ENCODE measurements around the gene ARHGEF2.
A peak's percentile ranks its signal among the peaks of the same experiment; 100 is the strongest.

ARHGEF2 gene

DNA sequence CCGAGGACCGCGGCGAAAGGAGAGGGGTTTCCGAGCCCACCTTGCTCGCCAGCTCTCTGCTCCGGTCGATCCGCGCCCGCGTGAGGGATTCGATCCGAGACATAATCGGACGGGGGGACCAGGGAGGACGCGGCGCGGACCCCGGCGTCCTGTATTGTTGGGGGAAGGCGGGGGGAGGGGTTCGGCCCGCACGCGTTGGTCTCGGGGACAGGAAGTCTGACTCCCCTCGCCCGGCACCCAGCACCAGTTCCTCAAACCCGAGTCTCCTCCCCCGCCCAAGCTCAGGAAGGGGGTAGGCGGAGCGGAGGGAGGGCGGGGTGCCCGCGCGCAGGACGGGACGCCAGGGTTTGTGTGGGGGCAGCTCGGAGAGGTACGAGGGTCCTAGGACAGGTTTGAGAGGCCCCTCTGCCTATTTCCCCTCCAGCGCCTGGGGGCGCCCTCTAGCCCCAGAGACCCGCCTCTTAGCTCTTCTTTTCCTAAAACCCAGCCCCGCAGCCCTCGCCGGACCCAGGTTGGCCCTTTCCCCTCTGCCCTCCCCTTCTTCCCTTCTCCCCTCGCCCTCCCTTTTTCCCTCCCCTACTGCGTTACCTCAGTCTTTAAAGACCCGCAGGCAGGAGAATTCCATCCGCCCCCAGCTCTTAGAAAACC, at the start of gene ARHGEF2:
Gene ARHGEF2, minus strand, starts transcription at position 223 of the 648 bp plus-strand sequence. Its CDS starts 120 bp downstream, at position 103.
- DNase-seq = peak; percentile 81 to 88

DNA sequence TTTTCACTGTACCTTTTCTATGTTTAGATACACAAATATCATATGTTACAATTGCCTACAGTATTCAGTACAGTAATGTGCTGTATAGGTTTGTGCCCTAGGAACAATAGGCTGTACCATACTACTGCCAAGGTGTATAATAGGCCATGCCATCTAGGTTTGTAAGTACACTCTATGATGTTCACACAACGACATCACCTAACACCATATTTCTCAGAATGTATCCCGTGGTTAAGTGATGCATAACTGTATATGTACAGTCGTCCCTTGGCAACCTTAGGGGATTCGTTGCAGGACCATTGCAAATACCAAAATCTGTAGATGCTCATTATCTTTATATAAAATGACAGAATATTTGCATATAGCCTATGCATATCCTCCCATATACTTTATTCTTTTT, 48.2 kb upstream of the ARHGEF2 start:
- no peak for DNase-seq

DNA sequence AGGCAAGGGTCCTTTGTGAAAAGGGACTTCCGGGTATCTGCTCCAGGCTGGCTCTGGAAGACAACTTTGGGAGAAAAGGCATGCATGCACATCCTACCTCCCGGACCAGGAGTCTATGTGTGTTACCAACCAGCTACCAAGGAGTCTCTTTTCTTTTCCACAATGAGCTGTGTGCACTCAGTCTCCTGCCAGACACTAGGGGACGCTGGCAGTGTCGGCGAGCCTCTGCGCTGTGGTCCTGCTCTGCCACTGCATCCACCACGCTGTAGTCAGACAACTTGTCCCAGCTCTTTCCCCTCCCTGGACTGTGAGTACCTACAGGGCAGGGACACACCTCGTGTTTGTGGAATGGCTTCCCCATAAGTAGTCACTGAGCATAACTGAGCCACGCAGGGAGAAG, 47.5 kb upstream of the ARHGEF2 start:
- peak; percentile 26 to 44 for DNase-seq

DNA sequence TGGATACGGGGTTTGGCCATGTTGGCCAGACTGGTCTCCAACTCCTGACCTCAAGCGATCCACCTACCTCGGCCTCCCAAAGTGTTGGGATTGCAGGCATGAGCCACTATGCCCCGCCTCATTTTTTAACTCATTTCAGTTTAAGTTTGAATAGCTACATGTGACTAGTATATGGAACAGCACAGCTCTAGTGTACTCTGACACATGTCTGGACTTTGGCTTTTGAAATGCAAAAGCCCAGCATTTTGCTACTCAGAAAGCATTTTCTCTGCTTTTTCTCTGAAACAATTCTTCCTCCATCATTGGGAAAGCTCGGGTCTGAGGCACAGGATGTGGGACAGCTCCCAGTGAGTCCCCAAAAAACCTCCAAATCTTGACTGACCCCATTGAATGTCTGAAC, 46.5 kb upstream of the ARHGEF2 start:
- DNase-seq = no peak

DNA sequence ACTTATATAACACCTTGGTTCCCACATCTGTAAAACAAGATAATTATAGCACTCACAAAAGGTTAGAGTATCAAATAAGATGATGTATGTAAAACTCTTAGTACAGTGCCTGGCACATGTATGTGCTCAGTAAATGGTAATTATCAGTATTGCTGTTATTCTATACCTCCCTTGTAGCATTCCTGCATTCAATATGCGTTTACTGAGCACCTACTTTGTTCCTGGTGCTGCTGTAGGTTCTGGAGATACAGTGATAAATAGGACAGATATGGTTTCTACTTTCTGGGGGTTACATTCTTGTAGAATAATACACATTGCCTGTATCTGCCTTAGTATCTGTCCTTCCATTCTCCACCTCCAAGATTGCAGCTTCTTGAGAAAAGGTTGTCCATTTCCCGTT, 43.6 kb upstream of the ARHGEF2 start:
- no peak for DNase-seq

DNA sequence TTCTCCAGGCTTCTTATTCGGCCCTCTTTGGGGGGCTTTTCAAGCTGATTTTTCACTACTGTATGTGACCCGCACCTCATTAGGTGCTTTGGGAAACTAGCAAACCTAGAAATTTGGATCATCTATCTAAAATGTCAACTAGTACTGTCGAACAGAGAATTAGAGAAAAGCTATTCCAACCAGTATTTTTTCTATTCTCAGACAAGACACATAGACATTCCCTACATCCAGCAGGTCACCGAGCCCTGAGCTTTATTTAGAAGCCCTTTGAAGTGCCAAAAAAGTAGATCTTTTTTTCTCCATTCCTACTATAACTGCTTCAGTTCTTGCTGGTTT, 42.7 kb upstream of the ARHGEF2 start:
- no peak for DNase-seq

DNA sequence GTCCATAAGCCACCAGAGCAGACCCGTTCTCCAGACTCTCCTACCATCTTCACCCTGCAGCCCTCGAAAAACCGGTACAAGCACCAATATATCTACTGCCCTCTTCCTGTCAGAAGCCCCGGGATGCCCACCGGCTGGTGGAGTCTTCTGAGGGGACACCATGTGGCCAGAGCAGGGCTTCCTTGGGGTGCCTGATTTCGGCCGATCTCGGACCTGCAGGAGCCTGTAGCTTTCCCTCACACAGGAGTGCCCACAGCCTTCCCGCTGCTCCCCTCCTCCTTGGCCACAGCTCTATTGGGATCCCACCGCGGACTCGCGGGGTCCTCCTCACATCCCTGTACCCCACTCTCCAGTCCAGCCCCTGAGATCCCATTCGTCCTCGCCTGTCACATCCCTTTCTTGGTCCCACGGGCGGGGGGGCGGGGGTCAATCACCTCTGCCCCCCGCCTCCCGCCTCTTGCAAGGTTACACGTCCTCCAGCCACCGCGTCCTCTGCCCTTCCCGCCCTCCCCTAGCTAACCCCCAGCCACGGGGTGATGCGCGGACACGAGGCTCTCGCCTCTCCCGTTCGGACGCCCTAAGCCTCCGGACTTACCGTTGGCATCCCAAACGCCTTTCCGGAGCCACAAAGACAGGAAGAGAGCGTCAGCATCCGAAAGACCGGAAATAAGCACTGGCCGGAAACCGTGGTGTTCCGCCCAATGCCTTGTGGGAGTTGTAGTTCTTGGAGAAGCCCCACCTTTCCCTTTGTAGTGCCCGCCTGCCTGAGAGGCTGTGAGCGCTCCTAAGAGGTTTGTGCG, 42.1 kb upstream of the ARHGEF2 start, which contains the start of gene SSR2:
Gene SSR2, minus strand, starts transcription at position 659 of the 800 bp plus-strand sequence. CDS start 784 bp downstream, outside the sequence.
- peak; percentile 82 to 85 for DNase-seq

DNA sequence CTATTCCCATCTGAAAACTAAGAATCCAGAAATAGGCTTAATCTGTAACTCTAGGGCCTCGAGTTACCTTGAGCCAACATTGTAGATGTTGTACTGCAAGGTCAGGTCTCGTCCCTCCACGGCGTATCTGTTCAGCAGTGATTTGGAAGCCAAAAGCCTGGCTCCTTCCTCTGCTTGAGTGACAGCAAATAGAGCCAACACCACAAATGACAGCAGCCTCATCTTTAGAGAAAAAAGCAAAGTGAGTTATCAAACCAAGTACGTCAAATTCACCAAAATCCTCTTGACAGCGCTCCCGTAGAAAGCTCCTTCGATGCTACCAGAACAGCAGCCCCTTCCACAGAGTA, 41.6 kb upstream of the ARHGEF2 start:
- no peak for DNase-seq

DNA sequence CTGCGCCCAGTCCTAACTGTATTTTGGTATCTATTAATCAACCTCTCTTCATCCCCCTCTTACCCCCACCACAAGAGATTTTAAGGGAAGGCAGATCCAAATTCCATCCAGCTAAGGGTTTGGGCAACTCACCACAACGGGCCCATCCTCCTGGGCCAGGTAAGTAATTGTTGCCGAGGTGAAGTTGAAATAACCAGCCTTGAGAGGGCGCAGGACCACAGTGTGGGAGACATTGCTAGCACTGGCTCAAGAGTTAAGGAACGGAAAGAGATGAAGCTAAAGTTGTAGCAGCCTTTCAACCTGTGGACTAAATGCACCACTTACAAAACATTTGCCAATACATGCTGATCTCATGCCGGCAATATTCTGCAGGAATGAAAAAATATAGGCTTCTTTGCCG, 36.5 kb upstream of the ARHGEF2 start:
- DNase-seq = no peak

DNA sequence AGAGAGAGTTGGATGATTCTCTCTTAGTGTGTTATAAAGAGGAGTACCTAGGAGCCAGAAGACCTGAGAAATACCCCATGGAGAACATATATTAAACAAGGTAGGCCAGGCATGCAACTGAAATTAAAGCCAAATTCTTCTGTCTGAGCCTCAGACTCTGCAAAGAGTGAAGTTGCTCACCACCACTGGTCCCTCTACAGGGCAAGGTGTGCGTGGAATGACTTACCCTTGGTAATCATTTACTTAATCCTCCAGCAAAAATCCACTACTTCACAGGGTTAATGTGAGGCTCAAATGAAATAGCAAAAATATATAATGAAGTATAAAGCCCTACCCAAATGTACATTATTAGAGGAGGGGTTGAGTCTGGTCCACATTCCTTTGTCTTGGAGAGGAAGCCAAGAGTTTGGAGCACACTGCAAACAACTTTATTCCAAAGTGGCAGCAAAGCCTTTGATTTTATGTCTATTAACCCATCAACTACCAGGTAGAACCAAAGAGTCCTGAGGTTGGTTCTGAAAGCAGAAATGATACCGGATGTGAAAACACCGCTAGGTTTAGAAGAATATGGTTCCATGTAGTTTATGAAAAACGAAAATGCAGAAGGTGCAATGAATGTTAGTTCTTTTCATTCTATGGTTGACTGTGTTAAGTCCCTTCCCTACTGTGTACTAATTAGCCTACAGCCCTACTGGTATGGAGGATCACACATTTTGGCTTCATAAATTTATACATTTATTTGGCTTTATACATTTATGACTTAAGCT, 33.9 kb upstream of the ARHGEF2 start:
- DNase-seq = no peak

DNA sequence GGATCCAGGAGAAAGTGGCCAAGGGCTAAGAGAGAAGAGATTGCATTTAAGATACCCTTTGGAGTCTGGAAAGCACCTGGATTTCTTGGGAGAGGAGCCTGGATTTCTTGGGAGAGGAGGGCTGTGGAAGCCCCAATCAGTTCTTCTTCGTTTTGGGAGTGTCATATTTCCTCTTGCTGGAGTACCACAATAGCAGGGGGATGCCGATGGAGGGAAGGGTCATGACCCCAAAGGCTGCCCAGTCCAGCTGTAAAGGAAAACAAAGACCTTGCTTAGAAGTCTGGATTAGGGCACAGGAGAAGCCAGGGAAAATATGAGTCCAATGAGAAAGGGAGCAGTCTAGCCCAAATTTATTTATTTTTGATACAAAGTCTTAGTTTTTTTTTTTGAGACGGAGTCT, 31.1 kb upstream of the ARHGEF2 start:
- DNase-seq = no peak

DNA sequence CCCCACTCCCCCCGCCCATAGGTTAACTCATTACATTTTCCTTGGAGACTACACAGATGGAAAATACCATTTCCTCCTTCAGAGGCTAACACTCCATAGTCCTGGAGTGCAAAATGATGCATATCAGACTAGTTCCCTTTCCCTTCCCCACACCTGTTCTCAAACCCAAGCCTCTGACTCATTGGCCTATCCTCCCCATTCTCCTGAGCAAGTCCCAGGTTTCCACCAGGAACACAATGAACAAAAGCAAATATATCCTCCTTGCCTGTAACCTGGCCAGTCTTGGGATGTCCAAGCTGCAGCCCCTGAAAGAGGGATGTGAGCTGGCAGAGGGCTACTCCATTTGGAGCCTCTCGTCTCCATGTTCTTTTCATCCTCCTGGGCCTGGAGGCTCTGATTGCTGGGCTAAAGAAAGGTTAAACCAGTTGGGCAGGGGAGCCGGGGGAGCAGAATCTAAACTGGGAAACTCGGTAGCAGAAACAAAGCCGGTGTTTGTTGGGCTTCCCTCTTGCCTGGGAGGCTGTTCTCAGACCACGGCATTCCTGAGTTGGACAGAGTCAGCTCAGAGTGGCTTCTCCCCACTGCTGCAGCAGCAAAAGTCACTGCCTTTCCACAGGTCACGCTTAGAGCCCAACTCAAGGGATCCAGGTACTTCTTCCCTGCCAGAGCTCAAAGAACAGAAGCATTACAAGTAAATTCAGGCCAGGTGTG, 28.5 kb upstream of the ARHGEF2 start:
- no peak for DNase-seq

DNA sequence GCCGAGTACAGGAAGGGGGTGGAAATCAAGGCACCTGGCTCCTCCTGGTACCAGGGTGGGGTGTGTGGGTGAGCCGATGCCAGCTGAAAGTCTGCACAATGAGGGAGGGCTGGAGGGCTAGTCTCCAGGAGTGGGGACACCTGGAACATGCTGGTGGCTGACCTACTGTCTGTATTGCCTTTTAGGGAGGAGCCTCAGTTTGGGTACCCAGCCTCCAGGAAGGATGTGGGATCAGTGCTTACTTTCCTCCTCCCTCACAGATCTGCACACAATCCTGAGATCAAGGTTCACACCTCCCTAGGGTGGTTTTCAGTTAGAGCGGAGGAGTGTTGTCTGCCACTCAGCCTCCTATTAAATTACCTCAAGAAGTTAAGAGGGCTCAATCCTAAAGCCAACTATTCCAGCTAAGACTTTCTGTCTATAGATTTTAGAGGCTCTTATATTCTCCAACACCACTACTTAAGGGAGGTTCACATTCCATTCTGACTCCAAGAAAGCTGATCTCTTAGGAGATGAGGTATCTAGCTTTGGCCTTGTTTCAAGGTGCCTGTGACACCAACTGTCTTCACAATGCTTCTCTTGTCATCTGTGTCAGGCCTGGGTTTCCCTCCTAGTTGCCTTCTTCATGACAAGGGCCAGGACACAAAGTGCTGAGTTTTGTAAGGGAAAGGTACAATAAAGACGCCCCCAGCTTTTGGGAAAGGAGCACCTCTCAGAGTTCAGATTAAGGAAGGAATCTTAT, 26.7 kb upstream of the ARHGEF2 start:
- peak in 1 of 2 donors; percentile 10 for DNase-seq

DNA sequence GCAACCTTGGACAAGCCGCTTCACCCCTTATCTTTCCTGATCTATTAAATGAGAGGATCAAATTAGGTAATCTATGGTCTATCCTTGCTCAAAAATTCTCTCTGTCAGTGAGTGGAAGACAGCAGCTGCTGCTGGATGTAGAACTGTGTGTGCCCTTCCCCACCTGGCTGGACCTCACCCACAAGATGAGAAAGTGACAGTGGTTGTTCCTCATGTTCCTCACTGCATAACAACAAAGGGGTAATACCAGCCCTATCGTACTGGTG, 25.5 kb upstream of the ARHGEF2 start:
- DNase-seq = no peak

DNA sequence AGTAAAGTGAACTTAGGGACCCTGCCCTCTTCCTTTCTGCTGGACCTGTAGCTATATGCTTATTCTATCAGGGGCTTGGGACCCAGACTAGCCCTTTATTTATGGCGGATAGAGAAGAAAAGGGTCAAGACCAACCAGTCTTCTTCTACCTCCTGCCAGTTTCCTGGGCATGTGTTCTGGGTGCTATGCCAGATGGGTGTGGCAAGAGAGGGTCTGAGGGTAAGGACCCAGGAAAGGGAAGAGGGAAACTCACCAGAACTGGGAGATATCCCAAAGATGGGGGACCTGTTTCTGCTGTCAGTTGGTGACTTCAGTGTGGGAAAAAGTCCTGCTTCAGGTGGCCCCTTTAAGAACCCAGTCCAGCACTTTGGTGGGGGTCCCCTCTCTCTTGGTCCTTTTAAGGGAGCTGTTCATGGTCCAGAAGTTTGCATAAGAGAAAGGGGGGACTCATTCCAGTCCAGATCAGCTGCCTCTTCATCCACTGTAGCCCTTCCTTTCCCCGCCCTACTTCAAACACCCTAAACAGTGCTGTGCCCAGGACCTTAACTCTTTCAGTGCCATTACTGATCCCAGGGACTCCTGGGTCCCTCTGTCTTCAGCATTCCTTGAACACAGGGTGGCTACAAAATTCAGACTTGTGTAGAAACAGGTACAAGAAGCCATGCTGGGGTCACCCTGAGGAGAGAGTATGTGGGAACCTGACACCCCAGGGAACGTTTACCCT, 24.0 kb upstream of the ARHGEF2 start:
- no peak for DNase-seq

DNA sequence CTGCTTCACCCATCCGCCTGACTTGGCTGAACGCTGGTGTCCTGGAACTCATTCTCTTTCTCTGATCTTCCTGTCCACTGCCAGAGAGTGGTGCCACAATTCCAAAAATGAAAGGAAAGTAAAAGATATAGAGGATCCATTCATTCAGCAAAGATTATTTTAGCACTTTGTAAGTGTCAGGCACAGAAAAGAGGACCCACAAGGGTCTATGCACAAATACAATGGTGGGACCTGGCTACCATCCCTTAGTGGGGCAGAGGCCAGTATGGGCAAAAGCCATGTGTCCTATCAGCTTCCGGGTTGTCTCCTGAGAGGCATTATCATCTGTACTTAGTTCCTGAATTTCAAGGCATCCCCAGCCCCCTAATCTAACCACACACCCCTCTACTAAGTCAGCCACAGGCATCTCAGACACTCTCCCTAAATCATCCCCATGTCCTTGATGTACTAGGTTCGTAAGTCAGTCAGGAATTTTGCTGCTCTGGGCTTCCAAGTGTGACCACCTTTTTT, 23.4 kb upstream of the ARHGEF2 start:
- no peak for DNase-seq

DNA sequence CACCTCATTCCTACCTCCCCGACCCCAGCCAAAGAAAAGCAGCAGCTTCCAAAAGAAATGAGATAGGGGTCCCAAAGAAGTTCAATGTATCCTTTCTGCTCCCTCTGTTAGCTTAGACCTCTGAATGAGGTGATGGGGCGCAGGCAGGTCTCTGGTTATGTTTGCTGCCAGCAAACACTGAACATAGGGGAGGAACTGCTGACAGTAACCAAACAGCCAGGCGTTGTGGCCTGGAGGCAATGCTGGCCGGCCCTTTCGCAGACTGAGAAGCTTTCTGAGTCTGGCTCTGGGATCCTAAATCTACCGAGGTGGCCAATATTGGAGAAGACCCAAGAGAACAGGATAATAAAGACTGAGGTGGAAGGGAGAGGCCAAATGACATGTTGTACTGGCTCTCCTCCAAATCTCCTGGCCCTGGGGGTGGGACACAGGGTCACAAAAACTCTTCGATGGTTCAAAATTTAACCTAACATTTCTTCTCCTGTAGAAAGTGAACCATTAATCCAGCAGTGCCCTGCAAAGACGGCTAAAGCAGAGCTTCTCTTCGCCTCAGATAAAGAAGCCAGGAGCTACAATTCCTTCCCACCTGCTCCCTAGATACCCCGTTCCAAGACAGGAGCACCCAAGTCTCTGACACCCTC, 22.8 kb upstream of the ARHGEF2 start:
- no peak for DNase-seq

DNA sequence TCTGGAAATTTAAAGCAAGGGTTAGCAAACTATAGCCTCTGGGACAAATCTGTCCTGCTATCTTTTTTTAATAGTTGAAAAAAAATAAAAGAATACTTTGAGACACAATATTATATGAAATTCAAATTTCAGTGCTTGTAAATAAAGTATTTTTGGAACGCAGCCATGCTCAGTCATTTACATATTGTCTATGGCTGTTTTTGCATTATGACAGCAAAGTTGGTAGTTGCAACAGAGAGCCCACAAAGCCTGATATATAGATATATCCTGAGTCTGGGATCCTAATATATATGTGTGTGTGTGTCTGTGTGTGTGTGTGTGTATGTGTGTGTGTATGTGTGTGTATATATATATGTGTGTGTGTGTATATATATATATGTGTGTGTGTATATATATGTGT, 21.6 kb upstream of the ARHGEF2 start:
- DNase-seq = no peak

DNA sequence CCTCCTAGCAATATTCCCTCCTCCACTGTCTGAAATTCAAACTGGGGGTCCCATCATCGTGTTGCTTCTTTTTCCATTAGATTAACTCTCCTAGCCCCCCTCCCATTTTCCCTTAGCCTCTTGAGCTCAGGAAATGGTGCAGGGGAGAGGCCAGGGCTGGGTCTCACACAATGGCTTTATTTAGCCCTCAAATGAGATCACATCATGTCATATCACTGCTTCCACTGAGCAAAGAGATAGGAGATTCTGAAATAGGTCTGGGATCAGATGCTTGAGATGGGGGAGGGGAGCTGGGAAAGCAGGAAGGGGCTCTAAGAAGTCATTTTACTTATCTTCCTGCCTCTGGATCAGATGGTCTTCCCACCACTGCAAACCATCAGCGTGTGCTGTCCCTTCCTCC, 17.8 kb upstream of the ARHGEF2 start:
- DNase-seq = no peak

DNA sequence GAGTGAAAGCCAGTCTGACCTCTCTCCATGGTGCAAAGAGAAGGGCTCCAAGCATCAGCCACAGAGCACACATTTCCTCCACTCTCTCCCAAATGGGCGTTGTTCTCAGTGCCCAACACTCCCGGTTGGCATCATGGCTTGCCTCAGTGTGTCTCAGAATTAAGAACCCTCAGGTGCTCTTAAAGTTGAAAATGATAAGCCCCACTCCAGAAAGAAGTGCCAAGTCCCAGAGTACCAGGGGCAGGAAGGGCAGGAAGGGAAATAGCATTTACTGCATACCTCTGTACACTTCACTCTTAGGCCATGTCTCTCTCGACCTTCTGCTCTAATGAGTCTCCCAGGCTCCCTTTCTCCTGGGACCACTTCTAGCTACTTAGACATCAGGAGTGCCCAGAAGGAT, 15.2 kb upstream of the ARHGEF2 start:
- DNase-seq = no peak

DNA sequence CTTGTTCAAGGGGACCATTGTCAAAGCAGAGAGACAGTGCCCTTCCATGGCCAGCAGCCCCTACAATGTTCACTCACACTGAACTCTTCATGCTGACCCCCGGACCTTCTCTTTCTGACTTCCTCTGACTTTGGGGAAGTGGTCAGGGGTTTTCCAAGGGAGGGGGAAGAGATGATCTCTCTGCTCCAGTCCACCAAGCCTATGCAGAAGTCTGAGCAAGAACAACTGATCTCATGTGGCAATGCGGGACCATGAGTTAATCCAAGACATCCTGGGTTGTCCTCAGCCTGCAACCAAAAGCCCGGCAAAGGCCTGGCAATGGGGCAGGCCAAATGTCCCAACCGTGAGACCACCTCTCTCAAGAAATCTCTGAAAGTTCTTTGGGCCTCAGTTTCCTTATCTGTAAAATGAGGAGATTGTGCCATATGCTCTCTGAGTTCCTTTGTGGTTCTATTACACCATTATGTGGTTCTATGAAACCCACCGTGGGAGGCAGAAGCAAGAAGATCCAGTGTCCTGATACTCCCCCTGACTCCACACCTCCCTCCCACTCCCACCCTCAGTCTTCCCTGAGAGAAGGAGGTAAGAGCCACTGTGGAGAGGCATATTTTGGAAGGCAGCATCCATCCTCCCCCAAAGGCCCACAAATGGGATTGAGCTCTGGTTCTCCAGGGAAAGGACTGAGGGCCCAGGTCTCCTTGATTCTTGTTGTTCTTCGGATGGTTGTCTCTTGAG, 11.8 kb upstream of the ARHGEF2 start:
- DNase-seq = no peak
